Lower leg skin (tissue), 3 donors: Measurements from ENCODE around the gene INO80E.

ENCODE experiments used
- CTCF ChIP-seq, 3 donors: fragments of 450-650 bp; IDR thresholded peaks; one replicate each; pipeline ENCODE4 v1.5.1; 2016; ENCODE audit warnings: antibody characterized with exemption in 3 of 3, mild to moderate bottlenecking in 3 of 3, moderate library complexity in 2 of 3
- POLR2A ChIP-seq, 2 donors: fragments of 450-650 bp; IDR thresholded peaks; one replicate each; pipeline ENCODE4 v1.6.1; 2016 to 2017; ENCODE audit warnings: antibody characterized with exemption in 2 of 2, mild to moderate bottlenecking in 1 of 2, moderate library complexity in 1 of 2

GRCh38 chr16:29962344-29962994 is 33.6 kb upstream of the INO80E start:
- TF ChIP-seq CTCF (IDR thresholded peaks at IDR 0.05) (no peak), POLR2A (IDR thresholded peaks at IDR 0.05) (no peak)
